GM12801 (cell line): Measurements from ENCODE around the gene TRIM33.

Source experiments
- TF ChIP-seq, protein P1 (sequence below): IDR thresholded peaks from one replicate; pipeline ENCODE4 v1.5.1; 2011; ENCODE audit warnings: control low read depth; ENCODE audit not compliant: insufficient read length; ENCODE audit errors: extremely low read depth

Gene TRIM33

DNA sequence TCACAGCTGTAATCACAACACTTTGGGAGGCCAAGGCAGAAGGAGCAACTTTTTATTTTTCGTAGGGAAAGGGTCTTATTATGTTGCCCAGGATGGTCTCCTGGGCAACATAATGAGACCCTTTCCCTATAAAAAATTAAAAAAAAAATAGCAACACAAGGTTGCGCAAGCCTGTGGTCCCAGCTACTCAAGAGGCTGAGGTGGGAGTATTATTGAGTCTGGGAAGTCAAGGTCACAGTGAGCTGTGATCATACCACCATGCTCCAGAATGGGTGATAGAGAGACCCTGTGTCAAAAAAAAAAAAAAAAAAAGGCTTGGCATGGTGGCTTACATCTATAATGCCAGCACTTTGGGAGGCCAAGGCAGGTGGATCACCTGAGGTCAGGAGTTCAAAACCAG lies 131.6 kb downstream of the TRIM33 start:
- TF ChIP-seq, protein P1, sequence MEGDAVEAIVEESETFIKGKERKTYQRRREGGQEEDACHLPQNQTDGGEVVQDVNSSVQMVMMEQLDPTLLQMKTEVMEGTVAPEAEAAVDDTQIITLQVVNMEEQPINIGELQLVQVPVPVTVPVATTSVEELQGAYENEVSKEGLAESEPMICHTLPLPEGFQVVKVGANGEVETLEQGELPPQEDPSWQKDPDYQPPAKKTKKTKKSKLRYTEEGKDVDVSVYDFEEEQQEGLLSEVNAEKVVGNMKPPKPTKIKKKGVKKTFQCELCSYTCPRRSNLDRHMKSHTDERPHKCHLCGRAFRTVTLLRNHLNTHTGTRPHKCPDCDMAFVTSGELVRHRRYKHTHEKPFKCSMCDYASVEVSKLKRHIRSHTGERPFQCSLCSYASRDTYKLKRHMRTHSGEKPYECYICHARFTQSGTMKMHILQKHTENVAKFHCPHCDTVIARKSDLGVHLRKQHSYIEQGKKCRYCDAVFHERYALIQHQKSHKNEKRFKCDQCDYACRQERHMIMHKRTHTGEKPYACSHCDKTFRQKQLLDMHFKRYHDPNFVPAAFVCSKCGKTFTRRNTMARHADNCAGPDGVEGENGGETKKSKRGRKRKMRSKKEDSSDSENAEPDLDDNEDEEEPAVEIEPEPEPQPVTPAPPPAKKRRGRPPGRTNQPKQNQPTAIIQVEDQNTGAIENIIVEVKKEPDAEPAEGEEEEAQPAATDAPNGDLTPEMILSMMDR = no peak

DNA sequence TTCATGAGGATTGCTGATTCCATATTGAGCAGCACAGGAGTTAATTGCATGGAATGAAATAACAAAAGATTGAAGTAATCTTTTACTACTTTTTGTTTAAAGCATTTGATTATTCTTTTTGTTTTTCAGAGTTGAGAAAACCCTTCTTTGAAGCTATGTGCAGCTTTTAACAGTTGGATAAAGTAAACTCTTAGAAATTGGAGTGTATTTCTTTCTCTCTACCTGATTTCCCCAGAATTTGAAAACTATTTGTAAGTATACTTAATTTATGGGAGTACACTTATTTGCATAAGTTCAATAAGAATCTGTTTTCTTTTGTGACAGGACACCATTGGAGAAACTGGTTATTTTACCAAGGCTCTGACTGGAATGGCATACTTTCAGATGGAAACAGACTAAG lies 133.6 kb downstream of the TRIM33 start:
- TF ChIP-seq, protein P1 = no peak

DNA sequence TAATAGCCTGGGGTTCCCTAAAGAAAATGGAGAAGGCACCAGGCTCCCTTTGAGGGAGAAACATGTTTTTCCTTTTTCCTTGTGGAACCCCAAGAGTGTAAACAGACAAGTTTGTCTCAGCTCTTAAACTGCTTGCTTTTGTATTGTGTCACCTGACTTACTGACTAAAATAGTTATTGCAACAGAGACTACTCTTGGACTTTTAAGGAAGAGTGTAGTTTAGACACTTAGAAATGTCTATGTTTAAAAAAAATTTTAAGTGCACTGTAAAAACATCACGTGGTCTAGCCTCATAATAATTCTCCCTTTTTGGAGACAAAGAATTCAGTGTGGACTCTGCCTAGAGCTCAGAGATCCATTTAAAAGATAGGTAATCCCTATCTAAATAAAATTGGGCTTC lies 141.1 kb downstream of the TRIM33 start:
- TF ChIP-seq, protein P1 = no peak

DNA sequence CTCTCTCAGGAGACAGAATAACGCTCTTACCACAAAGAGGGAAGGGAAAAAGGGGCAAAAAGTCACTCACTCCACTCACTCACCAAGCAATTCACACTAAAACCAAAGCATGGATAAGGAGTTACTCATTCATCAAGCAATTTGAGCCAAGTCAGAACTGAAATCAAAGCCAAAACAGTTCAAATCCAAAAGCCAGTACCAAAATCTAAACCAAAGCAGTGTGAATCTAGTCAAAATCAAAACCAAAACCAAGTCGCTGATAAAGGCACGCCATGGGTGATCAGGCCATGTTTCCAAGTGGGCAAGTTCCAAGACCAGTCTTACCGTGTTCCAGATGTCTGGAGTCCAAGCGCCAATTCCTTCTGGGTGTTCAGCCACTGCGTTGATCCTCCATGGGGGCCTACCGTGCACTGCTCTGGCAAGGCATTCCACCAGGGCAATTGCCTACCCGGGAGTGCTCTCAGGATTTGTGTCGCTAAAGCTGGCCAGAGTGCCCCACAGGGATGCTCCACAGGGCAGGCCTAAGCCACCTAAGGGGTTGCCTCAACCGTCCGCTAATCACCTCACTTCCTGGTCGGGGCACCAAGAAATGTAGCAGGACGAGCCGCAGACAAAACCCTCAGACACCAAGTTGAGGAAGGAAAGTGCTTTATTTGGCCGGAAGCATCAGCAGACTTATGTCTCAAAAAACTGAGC lies 142.3 kb downstream of the TRIM33 start:
- TF ChIP-seq, protein P1 = no peak

DNA sequence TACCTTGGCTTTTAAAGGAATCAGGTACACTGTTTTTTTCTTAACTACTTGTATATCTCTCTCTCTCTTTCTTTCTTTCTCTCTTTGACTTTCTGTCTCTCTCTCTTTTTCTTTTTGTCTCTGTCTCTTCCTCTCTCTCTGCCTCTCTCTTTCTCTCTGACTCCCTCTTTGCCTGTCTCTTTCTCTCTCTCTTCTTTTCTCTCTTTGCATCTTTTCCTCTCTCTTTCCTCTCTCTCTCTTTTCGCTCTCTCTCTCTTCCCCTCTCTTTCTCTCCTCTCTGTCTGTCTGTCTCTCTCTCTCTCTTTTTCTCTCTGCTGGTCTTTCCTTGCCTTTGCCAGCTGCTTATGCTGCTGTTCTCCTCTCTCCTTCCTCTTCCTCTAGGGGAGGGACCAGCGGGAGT lies 143.2 kb downstream of the TRIM33 start:
- TF ChIP-seq, protein P1 = no peak

DNA sequence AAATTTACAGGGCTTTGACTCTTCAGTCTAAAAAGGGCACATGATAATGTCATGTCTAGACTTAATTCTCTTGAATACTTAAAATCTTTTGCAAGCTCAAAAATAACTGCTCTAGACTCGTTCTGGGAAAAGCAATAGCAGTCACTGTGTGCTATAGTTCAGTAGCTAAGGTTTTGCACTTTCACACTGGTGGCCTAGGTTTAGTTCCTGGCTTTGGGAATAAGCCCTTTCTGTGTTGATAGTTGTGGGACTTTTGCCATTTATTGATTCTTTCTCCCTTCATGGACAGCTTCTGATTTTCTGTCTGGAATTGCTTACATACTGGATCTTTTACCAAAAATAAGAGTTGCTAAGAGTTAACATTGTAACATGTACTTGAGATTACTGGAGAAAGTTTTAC lies 151.2 kb downstream of the TRIM33 start:
- TF ChIP-seq, protein P1 = no peak

DNA sequence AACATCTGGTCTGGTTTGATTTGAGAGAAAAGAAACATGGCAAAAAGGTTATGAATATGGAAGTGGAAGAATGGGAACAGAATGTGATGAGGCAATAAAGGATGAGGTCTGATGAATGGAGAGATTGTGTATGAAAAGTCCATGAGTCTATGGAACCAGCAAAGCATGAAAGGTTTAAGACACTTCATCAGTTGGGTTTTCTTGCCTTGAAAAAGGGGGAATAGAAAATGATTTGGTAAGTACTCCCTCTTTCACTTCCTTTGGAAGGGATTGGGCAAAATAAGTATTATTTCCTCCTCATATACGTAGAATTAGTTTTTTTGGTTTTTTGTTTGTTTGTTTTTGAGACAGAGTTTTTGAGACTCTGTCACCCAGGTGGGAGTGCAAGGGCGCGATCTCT lies 155.8 kb downstream of the TRIM33 start:
- TF ChIP-seq, protein P1 = no peak
